Stimulated activated CD4-positive, alpha-beta T cell treated with anti-CD3 and anti-CD28 coated beads, Interleukin-1b, Interleukin-23, amount 100 ng/mL, for 4 hours (primary cell): Measurements from ENCODE around the gene ARTN.

Experiments
- DNase-seq, 2 donors: peaks; one replicate each; pipeline ENCODE4 v3.0.0-alpha.2; 2020; ENCODE audit warnings: low read depth in 2 of 2

Gene ARTN

DNA sequence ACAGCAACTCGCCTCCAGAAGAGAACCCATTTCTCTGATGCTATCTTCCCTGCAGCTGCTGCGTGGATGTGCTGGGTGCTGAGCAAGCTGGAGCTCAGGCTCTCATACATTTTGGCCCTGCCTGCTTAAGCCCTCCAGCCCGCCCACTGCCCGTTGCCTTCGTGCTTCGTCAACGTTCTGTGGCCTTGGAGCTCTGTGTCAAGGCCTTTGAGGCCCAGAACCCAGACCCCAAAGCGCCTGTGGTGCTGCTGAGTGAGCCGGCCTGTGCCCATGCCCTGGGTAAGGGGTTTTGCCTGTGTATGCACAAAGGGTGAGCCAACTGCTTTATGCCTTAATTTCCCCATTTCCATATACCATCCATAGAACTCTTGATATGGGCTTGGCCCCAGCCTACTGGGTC, 37.3 kb downstream of the ARTN start:
- no peak for DNase-seq

DNA sequence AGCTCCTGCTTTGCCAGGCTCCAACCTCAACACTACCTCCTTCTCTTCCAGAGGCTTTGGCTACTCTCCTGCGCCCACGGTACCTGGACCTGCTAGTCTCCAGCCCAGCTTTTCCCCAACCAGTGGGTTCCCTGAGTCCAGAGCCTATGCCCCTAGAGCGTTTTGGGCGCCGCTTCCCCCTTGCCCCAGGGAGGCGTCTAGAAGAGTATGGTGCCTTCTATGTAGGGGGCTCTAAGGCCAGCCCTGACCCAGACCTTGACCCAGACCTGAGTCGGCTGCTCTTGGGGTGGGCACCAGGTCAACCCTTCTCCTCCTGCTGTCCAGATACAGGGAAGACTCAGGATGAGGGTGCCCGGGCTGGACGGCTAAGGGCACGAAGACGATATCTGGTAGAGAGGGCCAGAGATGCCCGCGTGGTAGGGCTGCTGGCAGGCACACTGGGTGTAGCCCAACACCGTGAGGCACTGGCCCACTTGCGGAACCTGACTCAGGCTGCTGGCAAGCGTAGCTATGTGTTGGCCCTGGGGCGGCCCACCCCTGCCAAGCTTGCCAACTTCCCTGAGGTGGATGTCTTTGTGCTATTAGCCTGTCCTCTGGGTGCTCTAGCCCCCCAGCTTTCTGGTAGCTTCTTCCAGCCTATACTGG, 37.9 kb downstream of the ARTN start:
- DNase-seq = no peak

DNA sequence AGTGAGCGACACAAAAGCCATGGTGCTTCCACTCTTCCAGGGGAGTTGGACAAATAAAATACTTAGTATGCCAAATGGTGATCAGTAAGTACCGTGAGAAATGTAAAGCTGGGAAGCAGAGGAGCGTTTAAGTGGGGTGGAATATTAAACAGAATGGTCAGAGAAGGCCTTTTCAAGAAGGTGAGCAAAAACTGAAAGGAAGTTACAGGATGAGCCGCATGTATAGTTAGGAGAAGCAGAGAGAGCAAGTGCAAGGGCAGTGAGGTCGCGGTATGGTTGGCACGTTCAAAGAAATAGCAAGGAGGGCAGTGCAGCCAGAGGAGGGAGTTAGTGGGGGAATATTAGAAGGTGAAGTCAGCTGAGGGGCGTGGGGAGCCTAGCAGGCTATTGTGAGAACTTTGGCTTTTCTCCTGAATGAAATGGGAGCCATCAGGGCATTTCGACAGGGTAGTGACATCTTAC, 40.4 kb downstream of the ARTN start:
- DNase-seq = no peak

DNA sequence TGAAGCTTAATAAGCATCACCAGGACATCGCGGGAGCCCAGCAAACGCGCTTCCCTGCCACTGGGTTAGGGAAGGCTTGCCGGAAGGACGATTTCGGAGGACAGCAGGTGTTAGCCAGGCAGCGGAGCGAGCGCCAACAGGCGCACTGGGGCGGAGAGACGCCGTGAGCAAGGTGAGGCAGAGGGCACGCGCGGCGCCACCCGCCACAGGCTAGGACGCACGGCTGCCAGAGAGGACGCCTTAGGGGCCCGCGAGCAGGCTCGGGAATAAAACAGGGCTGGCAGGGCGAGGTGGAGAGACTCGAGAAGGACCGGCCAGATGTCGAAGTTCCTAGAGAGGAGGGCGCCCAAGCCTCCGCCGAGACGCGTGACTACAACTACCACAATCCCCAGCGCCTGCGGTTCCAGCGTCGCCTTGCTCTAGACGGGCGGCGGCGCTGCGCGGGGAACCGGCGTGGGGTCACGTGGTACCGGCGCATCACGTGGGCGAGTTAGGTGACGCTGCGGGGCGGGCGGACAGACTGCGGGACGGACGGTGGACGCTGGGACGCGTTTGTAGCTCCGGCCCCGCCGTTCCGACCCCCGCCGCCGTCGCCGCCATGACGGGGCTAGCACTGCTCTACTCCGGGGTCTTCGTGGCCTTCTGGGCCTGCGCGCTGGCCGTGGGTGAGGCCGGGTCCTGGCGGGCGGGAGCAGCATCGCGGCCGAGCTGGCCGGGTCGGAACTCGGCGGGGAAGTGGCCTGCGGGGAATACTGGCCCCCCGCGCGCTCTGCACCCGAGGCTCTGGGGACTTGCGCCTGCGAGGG, 41.0 kb downstream of the ARTN start, which contains the start of gene ATP6V0B:
Gene ATP6V0B (plus strand): TSS at position 518 of the 806 bp plus-strand sequence. CDS start 81 bp downstream, at position 599.
- DNase-seq = peak; percentile 91 to 96

DNA sequence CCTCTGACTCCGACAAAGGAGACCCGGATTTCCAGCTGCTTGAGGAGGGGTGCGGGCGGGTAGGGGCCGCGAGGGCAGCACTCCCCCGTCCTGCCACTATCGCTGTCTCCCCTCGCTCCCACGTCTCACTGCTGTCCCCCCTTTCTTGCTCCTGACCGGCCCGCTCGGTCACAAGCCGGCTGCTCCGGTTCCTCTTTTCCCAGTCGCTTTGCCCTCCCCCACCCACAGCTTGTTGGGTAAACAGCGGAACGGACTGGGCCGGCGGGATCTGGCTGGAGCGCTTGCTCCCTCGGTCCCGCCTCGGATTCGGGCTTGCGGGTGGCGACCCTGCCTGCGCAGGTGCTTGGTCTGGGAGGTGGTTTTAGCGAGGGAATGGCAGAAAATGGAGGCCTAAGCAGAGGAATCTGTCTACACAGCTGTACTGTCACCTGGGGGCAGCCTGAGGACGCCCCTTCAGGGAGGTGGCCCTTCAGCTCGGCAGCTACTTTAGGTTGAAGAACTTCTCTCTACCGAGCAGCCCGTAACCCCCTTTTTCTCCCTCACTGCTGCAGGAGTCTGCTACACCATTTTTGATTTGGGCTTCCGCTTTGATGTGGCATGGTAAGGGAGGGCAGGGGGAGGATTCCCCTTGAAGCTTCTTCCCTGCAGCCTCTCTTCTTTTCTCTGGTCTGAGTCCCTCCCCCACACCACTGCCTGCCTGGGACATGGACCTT, 41.8 kb downstream of the ARTN start:
- no peak for DNase-seq

DNA sequence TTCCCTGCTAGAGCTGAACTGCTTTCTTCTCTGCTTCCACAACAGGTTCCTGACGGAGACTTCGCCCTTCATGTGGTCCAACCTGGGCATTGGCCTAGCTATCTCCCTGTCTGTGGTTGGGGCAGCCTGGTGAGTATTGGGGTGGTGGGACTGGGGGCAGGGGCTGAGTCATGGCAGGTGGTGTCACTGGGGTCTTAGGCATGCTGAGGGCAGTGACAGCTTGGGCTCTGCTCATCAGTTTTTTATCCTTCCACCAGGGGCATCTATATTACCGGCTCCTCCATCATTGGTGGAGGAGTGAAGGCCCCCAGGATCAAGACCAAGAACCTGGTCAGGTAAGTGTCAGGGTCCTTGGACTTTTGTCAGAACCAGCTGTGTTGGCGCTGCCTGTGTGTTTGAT, 42.4 kb downstream of the ARTN start:
- DNase-seq = no peak

DNA sequence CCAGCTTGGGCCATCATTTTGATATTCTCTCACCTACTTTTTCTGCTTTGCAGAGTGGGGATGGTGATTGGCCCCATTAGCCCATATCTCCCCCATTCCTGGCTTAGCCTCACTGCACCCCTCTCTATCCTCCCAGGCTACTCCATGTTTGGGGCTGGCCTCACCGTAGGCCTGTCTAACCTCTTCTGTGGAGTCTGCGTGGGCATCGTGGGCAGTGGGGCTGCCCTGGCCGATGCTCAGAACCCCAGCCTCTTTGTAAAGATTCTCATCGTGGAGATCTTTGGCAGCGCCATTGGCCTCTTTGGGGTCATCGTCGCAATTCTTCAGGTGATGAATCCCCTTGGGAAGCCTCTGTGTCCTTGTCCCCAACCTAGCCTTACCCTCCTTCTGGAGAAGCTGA, 43.3 kb downstream of the ARTN start:
- DNase-seq = no peak

DNA sequence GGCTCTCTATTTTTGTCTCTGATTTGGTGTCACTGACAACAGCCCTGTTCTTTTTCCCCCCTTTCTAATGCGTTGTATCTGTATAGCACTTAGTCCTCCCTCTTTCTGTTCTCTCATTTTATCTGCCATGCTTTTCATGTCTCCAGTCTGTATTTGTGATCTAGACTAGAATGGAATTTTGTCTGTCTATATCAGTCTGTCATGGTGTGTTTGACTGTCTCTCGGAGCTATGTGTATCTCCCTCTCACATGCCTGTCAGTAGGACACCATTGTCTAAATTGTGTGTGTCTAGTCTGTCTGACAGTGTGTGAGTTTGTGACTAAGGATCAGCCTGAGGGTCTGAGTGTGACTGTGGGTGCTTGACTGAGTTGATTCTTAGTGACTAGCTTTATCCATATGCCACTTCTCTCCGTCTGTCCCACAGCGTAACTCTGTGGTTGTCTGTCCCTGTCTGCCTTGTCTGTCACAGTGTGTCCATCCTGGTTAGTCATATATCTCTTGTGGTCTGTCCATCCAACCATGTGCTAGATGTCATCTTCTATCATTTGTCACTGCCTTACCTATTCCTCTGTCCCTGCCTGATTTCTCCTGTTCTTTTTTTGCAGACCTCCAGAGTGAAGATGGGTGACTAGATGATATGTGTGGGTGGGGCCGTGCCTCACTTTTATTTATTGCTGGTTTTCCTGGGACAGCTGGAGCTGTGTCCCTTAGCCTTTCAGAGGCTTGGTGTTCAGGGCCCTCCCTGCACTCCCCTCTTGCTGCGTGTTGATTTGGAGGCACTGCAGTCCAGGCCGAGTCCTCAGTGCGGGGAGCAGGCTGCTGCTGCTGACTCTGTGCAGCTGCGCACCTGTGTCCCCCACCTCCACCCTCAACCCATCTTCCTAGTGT, 44.0 kb downstream of the ARTN start:
- no peak for DNase-seq

DNA sequence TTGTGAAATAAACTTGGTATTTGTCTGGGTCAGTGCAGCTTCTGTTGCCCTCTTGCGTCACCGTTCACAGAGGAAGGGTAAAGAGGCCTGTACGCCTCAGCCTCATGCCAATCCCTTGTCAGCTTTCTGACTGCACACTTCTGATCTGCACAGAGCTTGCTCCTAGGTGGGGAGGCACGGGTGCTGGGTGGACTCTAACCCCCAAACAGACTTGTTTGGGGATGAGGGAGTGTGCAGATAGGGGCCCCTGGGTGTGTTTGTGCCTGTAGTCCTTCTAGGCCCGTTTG, 44.6 kb downstream of the ARTN start:
- DNase-seq = no peak

DNA sequence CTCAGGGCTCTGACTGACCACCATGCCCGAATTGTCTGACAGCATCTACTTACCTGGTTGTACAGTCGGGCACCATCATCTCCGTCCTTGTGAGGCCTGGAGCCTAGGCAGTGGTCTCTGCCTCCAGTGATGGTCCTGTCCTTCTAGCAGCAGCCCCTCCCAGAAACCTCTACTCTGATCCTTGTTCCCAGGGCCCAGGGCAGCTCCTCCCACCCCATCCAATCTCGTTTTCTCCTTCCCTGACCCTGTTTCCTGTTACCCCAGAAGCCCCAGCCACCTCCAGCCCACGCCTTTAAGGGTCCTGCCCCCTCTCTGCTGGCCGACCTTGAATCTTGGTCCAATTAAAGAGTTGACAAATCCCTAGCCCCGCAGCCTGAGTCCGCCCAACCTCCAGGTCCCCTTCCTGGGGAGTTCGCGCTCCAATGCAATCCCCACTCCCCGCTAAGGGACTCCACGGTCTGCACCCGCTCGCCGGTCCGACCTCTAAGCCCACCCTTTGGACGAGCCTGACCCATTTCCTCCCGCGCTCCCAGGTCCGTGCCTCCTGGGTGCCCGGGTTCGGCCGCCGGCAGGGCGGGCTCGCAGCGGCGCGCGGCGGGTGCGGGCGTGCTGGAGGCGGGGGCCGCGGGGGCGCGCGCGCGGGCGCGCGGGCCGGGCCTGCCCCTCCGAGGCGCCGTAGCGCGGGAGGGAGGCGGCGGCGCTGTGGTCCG, 45.1 kb downstream of the ARTN start, which contains the start of gene B4GALT2:
Gene B4GALT2 (plus strand): TSS at position 660 of the 710 bp plus-strand sequence. CDS start 1,951 bp downstream, outside the sequence.
- DNase-seq = peak in 1 of 2 donors; percentile 51

DNA sequence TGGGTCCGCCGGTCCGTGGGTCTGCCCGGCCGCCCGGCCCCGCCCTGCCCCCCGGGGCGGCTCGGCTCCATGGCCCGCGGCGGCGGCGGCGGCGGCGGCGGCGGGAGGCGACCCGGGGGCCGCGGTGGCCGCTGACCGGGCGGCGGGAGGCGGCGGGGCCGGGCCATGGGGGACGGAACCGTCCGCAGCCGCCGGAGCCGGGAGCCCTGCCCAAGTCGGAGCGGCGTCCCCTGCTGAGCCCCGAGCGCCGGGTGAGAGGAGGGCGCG, 45.6 kb downstream of the ARTN start:
- DNase-seq = no peak

DNA sequence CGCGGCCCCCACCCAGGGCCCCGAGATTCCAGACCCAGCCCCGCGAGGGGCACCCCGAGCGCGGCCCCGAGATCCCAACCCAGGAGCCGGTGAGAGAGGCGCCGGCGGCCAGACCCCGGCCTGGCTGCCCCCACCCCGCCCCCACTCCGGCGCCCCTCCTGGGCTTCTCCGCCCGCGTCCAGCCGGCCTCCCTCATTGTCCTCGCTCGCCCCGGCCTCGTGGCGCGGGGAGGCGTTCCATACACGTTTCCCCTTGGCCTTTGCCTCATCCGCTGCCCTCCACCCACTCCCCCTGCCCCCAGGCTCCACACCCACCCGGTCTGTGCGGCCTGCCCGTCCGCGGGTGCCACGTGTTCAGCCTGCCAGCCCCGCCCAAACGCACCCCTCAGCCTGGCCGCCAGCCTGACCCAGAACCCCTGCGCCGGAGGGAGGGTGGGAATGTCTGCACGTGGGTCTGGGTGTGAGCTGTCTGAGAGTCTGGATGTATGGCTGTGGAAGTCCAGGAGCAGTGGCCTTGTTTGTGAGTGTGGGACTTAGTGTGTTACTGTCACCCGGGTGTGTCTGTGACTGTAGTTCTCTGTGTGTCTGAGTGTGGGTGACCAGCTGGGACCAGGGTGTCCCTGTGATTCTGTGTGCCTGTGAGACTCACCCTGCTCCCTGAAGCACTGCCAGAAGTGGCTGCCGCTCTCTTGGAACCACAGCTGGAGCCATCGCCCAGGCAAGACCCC, 46.1 kb downstream of the ARTN start:
- peak in 1 of 2 donors; percentile 22 for DNase-seq

DNA sequence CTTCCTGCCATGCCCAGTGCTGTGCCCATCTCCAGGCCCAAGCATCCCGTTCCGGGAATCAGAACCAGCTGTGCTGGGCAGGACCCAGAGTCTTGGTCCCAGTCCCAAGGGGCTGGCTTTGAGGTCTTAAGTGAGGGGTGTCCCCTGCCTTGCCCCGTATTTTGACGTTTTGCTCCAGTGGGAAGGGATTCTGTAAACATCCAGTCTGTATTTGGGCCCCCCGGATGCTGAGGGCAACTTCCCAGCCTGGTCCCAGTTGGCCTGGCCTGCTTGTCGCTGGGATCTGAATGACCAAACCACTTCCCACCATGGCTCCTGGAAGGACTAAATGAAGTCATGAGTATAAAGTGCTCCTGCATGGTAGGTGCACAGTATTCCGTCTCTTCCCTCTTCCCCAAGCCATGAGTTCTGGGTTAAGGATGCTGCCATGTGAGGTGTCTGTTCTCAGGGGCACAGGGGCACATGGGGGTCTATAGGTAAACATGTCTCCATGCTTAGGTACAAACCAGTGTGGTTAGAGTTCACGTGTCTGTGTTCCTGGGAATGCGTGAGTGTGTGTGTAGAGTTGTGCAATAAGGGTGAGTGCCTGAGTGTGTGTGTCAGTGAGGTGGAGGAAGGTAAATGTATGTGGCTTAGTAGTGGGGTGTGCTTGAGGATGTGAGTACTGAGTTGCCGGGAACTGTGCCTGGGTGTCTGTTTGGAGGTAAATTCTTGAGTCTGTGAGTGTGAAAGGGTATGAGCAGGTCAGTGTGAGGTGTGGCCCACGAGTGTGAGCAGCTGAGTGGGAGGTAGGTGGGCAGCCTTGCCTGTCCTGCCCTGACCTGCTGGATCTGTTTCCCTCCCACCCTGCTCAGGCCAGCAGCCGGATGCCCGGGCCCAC, 46.9 kb downstream of the ARTN start:
- DNase-seq = no peak

DNA sequence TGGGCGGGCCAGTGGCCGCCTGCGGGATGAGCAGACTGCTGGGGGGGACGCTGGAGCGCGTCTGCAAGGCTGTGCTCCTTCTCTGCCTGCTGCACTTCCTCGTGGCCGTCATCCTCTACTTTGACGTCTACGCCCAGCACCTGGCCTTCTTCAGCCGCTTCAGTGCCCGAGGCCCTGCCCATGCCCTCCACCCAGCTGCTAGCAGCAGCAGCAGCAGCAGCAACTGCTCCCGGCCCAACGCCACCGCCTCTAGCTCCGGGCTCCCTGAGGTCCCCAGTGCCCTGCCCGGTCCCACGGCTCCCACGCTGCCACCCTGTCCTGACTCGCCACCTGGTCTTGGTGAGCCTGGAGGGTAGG, 47.5 kb downstream of the ARTN start:
- DNase-seq = no peak

DNA sequence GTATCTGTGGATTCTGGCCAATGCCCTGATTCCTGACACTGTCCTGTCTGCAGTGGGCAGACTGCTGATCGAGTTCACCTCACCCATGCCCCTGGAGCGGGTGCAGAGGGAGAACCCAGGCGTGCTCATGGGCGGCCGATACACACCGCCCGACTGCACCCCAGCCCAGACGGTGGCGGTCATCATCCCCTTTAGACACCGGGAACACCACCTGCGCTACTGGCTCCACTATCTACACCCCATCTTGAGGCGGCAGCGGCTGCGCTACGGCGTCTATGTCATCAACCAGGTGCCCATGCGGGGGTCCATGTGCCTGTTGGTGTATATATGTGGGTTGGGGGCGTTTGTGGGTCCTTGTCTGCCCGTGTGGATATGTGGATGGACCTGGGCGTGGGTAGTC, 48.0 kb downstream of the ARTN start:
- no peak for DNase-seq

DNA sequence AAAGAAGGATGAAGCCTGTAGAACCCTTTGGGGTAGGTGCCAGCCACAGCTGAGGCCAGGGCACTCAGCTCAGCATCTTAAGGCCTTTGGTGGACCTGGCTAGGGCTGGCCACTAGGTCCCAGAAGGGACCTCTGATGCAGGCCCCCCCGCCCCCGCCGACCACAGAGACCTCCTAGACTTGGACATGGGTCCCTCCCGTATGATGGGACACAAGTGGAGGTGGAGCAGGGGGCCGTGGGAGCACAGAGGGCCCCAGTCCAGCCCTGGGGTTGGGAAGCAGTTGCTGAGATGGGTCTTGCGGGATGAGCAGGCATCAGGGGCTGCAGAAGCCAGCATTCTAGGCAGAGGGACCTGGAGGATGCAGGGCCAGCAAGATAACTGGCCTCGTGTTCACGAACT, 48.6 kb downstream of the ARTN start:
- no peak for DNase-seq

DNA sequence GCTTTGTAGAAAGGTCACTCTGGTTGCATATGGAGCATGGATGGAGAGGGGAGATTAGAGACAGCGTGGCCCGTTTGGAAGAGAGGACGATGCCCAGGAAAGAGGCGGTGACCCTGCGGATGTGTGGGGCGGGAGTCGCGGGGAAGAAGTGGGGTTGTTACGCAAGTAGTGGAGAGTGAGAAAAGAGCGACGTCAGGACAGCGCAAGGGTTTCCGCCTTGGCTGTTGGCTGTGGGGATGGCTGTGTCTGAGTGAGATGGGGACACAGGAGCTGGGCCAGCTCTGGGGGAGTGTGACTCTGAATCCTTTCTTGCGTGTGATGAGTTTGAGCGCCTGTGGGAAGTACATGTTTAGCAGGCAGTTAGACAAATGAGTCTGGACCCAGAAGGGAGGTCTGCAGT, 49.2 kb downstream of the ARTN start:
- DNase-seq = no peak

DNA sequence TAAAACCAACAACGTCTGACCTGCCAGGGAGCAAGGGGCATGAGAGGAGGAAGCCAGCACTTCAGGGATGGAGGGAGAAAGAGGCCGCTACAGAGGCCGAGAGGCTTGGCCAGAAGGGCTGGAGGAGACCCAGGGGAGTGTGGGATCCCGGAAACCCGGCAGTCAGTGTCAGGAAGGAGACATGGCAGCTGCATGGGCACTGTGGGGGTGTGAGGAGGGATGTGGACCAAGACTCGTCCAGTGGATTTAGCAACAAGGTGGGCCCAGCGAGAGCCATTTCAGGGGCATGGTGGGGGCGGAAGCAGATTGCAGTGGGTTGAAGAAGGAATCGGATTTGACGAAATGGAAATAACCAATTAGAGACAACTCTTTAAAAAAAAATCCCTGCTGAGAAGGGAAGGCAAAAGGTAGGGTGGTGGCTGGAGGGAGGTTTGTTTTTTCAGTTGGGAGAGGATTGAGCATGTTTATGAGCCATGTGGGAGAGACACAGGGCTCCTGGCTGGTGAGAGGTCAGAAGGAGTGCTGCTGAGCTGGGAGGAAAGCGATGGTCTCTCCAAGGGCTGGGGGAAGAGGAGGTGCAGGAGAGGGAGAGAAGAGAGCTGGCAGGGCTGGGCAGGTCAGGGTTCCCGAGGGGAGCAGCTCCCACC, 49.8 kb downstream of the ARTN start:
- DNase-seq = no peak

DNA sequence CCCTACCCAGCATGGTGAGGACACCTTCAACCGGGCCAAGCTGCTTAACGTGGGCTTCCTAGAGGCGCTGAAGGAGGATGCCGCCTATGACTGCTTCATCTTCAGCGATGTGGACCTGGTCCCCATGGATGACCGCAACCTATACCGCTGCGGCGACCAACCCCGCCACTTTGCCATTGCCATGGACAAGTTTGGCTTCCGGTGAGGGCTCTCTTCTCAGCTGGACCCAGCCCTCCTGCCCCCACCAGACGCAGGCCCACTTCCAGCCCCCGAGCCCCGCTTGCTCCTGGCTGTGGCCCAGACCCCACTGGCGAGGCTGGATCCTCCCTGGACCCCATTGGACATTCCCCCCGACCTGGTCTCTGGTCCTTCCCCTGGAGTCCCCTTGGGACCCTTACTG, 51.3 kb downstream of the ARTN start:
- no peak for DNase-seq
